CD4-positive, alpha-beta T cell treated with Interleukin-17A for 1 hour (primary cell): ENCODE results near the gene JARID2.
"Not testable (repeated sequence)": the region's sequence is repeated elsewhere in the genome, so short reads cannot be mapped to it uniquely, and the experiment has no call there.

Experiments
- DNase-seq: peaks from one replicate; pipeline ENCODE4 v3.0.0-alpha.2; 2020

JARID2 gene

DNA sequence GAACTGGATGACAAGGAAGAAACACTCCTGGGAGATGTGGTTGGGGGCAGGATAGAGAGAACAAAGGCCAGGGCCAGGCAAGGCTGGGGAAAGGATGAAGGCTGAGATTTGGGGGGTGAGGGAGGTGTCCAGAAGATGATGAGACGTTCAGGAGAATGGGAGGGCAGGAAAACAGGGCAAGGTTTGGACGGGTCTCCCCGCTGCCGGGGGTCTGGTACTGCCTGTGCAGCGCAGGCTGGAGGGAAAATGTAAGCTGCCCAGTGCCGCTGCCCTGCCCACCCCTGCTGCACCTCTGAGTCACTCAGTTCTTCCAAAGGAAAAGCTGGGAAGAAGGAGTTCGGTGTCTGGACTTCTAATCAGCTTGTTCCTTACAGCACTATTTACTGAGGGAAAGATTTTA is 286.1 kb downstream of the JARID2 start:
- no peak for DNase-seq

DNA sequence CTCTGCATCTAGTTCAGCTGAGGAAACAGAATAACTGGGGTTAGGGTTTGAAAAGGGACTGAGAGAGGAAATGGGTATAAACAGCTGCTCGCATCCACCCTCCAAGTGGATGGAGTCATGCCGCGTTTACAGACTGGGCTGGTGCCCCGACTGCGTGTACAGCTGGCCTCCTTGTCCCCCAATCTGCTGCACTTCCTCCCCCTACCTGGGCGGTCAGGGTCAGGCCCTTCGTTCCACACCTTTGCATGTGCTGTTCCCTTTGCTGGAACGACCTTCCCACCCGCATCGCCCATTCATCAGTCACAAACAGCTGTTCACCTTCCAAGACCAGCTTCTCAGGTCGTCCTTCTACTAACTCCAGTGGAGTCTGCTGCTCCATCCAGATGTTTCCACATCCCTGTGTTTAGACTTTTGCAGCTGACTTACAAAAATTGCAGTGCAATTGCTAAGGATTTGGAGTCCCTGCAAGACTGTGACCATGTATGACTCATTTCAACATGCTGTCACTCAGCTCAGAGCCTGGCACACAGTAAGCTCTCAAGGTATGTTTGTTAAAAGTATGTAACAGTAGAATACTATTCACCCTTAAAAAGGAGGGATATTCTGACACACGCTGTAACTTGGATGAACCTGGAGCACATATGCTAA is 287.6 kb downstream of the JARID2 start:
- DNase-seq: no peak

- DNase-seq: peak; percentile 8
These were observed 289.1 kb downstream of the JARID2 start for GRCh38 chr6:15534974-15535373.

DNA sequence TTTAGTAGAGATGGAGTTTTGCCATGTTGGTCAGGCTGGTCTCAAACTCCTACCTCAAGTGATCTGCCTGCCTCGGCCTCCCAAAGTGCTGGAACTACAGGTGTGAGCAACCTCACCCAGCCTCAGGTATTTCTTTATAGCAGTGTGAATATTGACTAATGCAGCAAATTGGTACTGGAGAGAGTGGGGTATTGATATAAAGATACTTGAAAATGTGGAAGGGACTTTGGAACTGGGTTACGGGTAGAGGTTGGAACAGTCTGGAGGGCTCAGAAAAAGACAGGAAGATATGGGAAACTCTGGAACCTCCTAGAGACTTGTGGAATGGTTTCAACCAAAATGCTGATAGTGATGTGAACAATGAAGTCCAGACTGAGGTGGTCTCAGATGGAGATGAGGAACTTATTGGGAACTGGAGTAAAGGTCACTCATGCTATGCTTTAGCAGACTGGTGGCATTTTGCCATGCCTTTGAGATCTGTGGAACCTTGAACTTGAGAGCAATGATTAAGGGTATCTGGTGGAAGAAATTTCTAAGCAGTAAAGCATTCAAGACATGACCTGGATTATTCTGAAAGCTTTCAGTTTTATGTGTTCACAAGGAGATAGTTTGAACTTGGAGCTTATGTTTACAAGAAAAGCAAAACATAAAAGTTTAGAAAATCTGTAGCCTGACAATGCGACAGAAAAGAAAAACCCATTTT is 289.8 kb downstream of the JARID2 start:
- DNase-seq: no peak

GRCh38 chr6:15536198-15536955 is 290.5 kb downstream of the JARID2 start:
- no peak for DNase-seq

GRCh38 chr6:15538106-15538505 is 292.2 kb downstream of the JARID2 start:
- no peak for DNase-seq

GRCh38 chr6:15538766-15539495 is 293.1 kb downstream of the JARID2 start:
- DNase-seq: no peak

DNA sequence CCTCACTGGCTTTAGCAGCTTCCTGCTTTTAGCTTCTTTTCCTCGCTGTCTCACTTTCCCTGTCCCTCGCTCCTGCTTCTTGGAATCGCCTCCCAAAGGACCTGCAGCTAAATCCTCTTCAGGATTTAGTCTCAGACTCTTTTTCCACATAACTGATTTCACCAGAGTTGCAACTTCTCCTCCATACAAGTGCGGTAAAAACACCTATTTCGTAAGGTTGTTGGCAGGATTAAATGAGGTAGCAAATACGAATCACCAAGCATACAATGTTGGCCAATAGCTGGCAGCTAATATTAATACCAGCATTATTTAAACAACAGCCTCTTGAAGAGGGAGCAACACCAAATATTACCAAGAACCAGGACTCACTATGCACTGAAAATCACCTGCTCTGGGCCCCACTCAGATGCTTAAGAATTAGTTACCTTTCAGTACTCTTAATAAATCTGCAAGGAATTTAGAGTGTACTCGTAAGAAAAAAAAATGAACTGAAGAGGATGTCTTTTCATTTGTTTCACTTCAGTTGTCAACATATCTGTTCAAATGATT is 293.9 kb downstream of the JARID2 start:
- no peak for DNase-seq

GRCh38 chr6:15543332-15543917 is 297.6 kb downstream of the JARID2 start:
- DNase-seq: not testable (repeated sequence)

DNA sequence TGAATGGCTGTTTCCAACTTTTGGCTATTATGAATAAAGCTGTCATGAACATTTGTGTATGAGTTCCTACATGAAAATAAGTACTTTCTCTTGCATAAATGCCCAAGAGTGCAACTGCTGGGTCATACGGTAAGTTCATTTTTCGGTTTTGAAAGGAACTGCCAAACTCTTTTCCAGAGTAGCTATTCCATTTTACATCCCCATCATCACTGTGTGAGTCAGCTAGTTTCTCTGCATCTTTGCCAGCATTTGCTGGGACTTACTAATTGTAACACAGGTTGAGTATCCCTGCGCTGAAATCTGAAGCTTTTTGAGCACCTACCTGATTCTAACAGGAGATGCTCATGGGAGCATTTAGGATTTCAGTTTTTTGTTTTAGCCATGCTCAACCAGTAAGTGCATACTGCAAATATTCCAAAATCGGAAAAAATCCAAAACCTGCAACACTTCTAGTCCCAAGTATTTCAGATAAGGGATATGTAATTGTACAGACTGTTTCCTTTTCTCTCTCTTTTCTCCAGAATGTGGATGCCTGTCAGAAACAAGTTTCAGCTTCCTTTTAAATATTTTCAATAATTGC is 298.5 kb downstream of the JARID2 start:
- no peak for DNase-seq

DNA sequence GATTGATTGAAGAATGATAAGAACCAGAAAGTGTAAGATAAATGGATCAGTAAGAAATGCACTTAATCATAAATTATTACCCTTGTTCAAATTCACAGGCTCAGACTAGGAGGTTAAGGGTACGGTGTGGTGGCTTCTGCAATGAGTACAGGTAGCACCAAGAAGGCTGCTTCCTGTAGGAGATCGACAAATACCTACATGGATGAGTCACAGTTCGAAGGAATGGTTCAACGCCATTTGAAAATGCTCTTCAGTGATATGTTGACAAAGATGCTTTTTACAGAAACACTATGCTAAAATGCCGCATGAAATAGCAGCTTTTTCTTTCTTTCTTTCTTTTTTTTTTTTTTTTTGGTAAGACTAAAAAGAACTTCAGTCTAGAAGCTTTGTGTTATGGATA is 300.7 kb downstream of the JARID2 start:
- no peak for DNase-seq

DNA sequence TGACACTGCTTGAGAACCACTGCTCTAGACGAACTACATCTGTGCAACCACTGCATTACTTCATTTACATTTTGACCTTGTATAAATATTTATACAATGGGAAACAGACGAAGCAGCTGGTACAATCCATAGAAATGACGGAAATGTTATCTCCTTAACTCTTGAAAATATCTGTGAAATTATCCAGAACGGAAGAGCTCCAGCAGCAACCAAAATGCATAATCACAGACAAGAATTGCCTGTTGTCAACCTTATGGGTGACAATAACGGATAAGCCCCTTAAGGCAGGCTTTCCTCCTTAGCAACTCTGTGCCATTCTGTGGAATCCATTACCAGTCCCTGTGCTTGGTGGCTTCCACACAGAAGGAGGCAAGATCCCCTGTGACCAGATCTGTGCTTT is 301.5 kb downstream of the JARID2 start:
- no peak for DNase-seq

DNA sequence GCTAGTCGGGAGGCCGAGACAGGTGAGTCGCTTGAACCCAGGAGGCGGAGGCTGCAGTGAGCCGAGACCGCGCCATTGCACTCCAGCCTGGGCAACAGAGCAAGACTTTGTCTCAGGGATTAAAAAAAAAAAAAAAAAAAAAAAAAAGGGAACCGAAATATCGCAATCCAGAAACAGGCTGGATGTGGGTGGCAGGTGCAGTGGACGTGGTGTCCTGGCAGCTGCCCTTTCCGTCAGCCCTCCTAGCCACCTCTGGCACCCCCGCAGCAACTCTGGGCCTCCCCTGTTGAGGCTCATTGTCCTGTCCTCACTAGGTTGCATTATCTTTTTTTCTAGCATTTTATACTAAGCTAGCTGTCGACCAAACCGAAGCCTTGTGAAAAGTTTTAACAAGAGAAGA is 303.5 kb downstream of the JARID2 start:
- no peak for DNase-seq

GRCh38 chr6:15550546-15551123 is 304.8 kb downstream of the JARID2 start:
- DNase-seq: no peak

- DNase-seq: no peak
These were observed 305.4 kb downstream of the JARID2 start for GRCh38 chr6:15551262-15551661.

- no peak for DNase-seq
These were observed 305.9 kb downstream of the JARID2 start for GRCh38 chr6:15551798-15552197.

DNA sequence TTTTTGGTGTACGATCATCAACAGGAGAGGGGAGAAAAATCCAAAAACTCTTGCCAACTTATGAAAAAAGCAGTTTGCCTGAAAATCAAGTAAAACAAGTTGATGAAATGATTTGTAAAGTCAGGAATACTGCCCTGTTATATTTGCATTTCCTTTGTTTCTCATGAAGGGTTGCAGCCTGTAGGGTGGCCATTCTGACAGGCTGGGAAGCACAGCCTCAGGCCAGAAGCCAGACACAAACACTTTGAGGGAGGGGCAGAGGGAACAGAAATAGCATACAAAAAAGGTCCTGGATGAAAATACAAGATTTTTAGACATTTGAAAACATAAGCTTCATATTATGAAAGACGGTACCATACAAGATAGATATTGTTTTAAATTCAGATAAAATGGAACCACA is 307.2 kb downstream of the JARID2 start:
- no peak for DNase-seq

GRCh38 chr6:15553736-15554294 is 307.9 kb downstream of the JARID2 start:
- DNase-seq: no peak

DNA sequence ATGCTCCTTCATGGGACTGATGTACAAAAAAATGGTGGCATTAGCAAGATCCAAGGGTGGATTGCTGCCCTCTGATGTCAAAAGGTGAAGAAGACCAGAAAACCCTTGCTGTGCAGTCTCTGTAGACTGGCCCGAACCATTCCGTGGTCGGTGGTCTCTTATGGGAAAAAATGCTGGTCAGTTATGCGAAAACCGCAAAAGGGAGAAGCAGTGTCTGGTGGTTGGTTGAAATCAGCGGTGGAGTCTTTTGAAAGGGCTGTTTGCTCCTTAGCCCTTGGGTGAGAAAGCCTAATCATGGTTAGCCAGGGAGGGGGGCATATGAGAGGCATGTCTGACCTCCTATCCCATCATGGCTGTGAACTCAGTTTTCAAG is 308.8 kb downstream of the JARID2 start:
- no peak for DNase-seq

- DNase-seq: no peak
These were observed 309.5 kb downstream of the JARID2 start for GRCh38 chr6:15555101-15556038.
